ENCODE data around the gene AP2A2. TPM values are rescaled to one million over a fixed set of nuclear protein-coding genes. Genes with fewer than 3 reads are reported as not detected.

AP2A2 gene
- total RNA-seq, 1 experiment from 2014 or later: 55.5 TPM

DNA sequence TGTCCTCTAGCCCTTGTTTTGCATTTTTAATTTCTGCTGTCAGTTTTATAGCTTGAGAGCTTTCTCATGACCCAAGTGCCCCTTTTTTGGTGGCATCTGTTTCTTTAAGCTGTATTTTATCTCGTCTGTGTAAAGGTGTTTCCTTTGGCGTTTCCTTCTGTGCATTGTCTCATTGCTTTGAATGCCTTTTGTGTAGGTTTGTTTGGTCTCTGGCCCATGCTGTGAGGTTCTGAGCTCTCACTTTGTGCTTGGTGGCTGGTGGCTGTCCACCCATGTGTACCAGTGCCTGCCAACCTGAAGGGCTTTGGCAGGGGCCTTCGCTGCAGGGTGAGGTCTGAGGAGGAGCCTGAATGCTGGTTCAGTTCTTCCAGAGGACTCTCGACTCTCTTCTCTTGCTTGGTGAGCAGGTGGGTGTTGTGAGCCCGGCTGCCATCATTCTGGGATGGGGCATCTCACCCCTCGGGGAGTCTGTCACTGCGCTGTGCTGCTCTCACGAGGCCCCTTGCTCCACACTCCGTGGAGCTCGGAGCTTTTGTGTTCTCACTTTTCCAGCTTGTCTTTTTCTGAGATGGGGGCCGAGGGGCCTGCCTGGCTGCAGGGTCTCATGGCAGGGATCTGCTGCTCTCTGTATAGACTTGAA is 14.9 kb downstream of the AP2A2 start (continued):
- TF ChIP-seq ZNF274 (IDR thresholded peaks at IDR 0.05; ENCODE audit: low read depth, low read length) (no peak), SIN3A (IDR thresholded peaks at IDR 0.05; ENCODE audit: low read depth) (no peak), POLR2A (IDR thresholded peaks at IDR 0.05; ENCODE audit: borderline replicate concordance, extremely low read depth, insufficient read depth, insufficient read length) (no peak), ZFX (IDR thresholded peaks at IDR 0.05) (no peak)
- TF ChIP-seq, protein P1, sequence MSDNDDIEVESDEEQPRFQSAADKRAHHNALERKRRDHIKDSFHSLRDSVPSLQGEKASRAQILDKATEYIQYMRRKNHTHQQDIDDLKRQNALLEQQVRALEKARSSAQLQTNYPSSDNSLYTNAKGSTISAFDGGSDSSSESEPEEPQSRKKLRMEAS (IDR thresholded peaks at IDR 0.05): no peak

DNA sequence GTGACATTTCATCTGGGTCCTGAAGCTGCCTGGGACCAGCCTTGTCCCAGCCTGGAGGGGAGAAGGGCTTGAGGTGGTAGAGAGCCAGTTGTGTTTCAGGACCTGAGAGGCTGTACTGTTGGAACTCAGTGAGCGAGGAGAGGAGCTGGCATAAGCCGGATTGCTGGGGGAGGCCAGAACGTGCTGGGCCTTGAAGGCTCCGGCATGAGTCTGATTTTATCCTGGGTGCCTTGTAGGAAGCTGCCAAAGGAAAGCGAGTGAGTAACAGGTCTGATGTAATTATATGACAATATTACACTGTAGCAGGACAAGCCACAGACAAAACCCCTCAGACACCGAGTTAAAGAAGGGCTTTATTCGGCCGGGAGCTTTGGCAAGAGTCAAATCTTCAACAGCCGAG is 17.2 kb downstream of the AP2A2 start:
- no peak for TF ChIP-seq TCF7L2 (IDR thresholded peaks at IDR 0.05; ENCODE audit: borderline replicate concordance, extremely low read depth, insufficient read depth, insufficient read length)
- no peak for TF ChIP-seq CBX3 (IDR thresholded peaks at IDR 0.05; ENCODE audit: low read depth)
- TF ChIP-seq SIN3A (IDR thresholded peaks at IDR 0.05; ENCODE audit: low read depth): no peak
- Histone ChIP-seq H3K9ac (ENCODE audit: low read length) (no peak overlapping the region), H2AFZ (ENCODE audit: low read depth, low read length, poor library complexity, severe bottlenecking) (no peak overlapping the region), H3K4me1 (ENCODE audit: control insufficient read depth in 1 of 2, insufficient read depth in 2 of 2, low read length in 2 of 2) (peaks cover 0 to 2% of the 10 kb centered on the region in 2 experiments; a peak in 1 of 4 replicates), H3K36me3 (ENCODE audit: control insufficient read depth in 1 of 2, insufficient read depth in 2 of 2, low read length in 2 of 2) (peaks cover 0 to 10% of the 10 kb centered on the region in 2 experiments; a peak in 1 of 4 replicates), H3K4me3 (replicated peaks in 1 of 2; ENCODE audit: low read depth in 1 of 2, low read length in 2 of 2) (no peak overlapping the region), H3K9me3 (ENCODE audit: control insufficient read depth in 1 of 2, insufficient read depth in 1 of 2, low read depth in 1 of 2, low read length in 2 of 2) (no peaks in the 10 kb centered on the region), H4K20me1 (ENCODE audit: insufficient read depth) (0 out of 2 replicates have a peak, but pooled peaks cover 5% of the 10 kb centered on the region), H3K27ac (ENCODE audit: low read depth, low read length) (no peak overlapping the region), H3K27me3 (ENCODE audit: insufficient read depth, low read length) (no peaks in the 10 kb centered on the region), H3K4me2 (ENCODE audit: low read length) (no peak overlapping the region), H3K9me2 (ENCODE audit: insufficient read depth) (no peaks in the 10 kb centered on the region), H3K79me2 (ENCODE audit: insufficient read depth, low read length) (peaks cover 85% of the 10 kb centered on the region)
- no TSS peak for BruUV-seq (replicated peaks)
- CTCF ChIA-PET: no interaction called here
- intact Hi-C loops (cut with micrococcal nuclease): no loop called here
- DNase-seq (ENCODE audit: low read depth, low spot score): no peak
- POLR2A ChIA-PET: no interaction called here
- RAD21 ChIA-PET (ENCODE audit: low non-redundant PET in 1 of 2, low total read pairs in 2 of 2, uncharacterized antibody in 2 of 2, unreplicated experiment in 2 of 2): no interaction called here
- no peak for ATAC-seq
